Stimulated activated naive CD8-positive, alpha-beta T cell treated with anti-CD3 and anti-CD28 coated beads, Interleukin-15, amount 100 ng/mL, for 72 hours (primary cell): ENCODE results near the gene NPC1.

Experiments
- ATAC-seq: fragments of 150-1000 bp; cut with Tn5 transposase; 2 replicates; pipeline ENCODE4 v1.10.0; 2021; ENCODE audit warnings: mild to moderate bottlenecking, moderate library complexity
- DNase-seq, 2 donors: peaks; one replicate each; pipeline ENCODE4 v3.0.0; 2021 to 2022
- H3K27ac Mint-ChIP-seq, 2 donors: one replicate each; pipeline ENCODE4 v1.8.0; 2022; ENCODE audit warnings: mild to moderate bottlenecking in 2 of 2, mixed read lengths in 2 of 2, moderate library complexity in 2 of 2
- H3K27me3 Mint-ChIP-seq: one replicate; pipeline ENCODE4 v1.8.0; 2022; ENCODE audit warnings: mixed read lengths
- H3K4me1 Mint-ChIP-seq: one replicate; pipeline ENCODE4 v1.8.0; 2022; ENCODE audit warnings: mild to moderate bottlenecking, mixed read lengths
- H3K4me3 Mint-ChIP-seq, 2 donors: one replicate each; pipeline ENCODE4 v1.8.0; 2022; ENCODE audit warnings: mild to moderate bottlenecking in 2 of 2, mixed read lengths in 2 of 2, moderate library complexity in 1 of 2
- H3K9me3 Mint-ChIP-seq, 2 donors: one replicate each; pipeline ENCODE4 v1.8.0; 2022; ENCODE audit warnings: mixed read lengths in 2 of 2

Gene NPC1

DNA sequence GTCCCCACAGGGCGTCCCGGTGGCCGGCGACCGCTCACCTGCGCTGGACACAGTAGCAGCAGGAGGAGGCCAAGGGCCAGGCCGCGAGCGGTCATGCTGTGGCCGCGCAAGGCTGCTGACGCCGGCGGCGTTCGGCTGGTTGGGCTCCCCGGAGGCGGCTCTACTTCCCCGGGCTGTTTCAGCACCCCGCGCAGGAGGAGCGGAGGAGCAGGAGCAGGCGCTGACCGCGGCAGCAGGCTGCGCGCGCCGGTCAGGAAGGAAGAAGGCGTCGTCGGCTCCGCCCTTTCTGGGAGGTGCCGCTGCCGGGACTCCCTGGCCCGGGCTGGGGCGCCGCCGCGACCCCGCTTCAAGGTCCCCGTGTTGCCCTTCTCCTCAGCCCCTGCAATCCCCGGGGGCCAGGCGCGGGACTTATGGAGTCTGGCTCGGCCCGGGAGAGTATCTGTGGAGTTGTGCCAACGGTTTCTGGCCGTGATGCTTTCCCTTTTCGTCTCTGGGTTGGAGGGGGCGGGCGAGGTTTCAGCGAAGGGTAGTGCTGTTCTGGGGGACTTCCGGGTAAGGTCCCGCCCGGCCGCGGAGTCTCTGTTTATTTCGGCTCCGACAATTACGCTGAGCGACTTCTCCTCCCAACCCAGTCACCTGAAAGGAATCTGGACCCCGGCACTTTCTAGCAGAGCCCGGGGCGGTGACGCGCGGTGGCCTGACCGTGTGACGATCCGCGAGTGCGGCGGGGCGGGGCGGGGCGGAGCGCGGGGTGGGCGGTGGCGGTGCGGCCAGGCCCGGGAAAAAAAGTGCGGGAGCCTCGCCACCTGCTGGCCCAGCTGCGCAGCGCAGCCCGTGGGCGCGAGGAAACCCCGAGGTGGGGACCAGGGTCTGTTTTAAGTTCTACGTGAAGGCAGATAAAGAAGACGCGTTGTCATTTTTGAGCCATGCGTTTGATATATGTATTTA, at the start of gene NPC1:
Gene NPC1 (minus strand): TSS at position 258 of the 948 bp plus-strand sequence. CDS start 163 bp downstream, at position 95.
- Mint-ChIP-seq H3K27me3 (no peaks in the 10 kb centered on the region), H3K27ac (peak within 1 kb of the TSS; percentile 94 to 99), H3K4me3 (peak within 1 kb of the TSS; percentile 90 to 94), H3K4me1 (peaks cover 37% of the 10 kb centered on the region), H3K9me3 (no peaks in the 10 kb centered on the region)
- peak; percentile 92 for DNase-seq
- ATAC-seq, result peak; percentile 94

DNA sequence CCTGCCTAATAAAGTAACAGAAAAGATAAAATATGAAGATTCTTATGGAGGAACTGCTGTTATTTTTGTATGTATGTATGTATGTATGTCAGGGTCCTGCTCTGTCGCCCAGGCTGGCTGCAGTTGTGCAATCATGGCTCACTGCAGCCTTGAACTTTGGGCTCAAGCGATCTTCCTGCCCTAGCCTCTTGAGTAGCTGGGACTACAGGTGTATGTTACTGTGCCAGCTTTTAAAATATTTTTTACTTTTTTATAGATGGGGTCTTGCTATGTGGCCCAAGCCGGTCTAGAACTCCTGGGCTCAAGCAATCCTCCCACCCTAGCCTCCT, 49.7 kb upstream of the NPC1 start:
- Mint-ChIP-seq H3K27me3 (peaks cover 7% of the 10 kb centered on the region), H3K4me1 (peaks cover 19% of the 10 kb centered on the region), H3K27ac (no peak overlapping the region), H3K4me3 (no peak overlapping the region), H3K9me3 (no peaks in the 10 kb centered on the region)
- ATAC-seq, result no peak
- DNase-seq, result no peak

DNA sequence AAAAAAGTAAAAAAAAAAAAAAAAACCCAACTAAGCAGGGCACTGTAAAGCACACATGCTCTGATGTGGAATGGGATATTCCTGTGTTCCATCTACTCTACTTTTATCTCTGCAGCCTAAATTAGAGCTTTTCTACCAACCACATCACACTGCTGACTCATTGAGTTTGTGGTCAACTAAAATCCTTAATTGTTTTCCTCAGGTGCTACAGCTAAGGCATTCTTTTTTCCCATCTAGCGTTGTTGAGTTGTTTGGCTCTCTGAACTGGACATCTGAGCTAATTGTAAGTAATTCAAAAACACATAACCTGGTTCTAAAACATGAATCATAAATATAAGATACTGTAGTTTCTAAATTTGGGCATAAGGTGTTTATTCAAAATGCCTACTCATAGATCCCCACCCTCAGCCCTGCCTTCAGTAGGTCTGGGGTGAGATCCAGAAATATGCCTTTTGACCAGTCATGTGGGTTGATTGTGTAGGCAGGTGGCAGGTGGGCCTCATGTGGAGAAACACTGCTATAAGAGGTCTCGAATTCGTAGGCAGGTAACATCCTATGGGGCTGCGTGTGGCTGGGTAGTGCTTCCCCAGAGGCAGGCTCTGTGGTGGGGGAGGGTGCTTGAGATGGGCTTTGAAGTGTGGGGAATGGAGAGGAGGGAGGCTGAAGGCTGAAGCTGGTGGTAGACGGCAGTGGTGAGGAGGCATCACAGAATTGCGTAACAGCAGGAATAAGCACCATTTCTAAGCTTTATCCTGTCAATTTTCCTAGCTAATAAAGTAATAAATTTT, 49.2 kb upstream of the NPC1 start:
- H3K4me3 Mint-ChIP-seq, result no peak overlapping the region

DNA sequence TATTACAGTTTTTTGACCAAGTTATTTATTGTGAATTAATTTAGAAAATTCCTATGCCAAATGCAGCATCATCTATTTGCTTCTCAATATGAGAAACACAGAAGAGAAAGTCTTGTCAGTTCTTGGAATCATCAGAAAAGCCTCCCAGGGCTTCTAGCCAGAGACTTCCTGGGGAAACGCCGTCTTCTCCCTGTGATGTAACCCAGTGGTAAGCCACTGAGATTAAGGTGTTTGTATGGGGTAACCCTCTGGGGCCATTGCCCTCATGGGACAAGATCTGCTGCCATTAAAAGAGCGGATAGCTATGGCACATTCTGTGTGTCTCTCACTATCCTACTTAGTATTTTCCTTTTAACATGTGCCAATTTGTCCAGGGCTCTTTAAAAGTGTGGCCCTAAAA, 48.4 kb upstream of the NPC1 start:
- Mint-ChIP-seq H3K4me1 (peaks cover 19% of the 10 kb centered on the region), H3K4me3 (peak overlapping the region in 1 of 2 donors; percentile 31), H3K9me3 (no peaks in the 10 kb centered on the region), H3K27ac (no peak overlapping the region), H3K27me3 (peaks cover 7% of the 10 kb centered on the region)
- ATAC-seq (peak; percentile 48), DNase-seq (no peak)

More for the DNA sequence above, 49.2 kb upstream of the NPC1 start:
- Mint-ChIP-seq H3K4me1 (peaks cover 19% of the 10 kb centered on the region), H3K27me3 (peaks cover 7% of the 10 kb centered on the region), H3K27ac (peak overlapping the region in 1 of 2 donors; percentile 60), H3K9me3 (no peaks in the 10 kb centered on the region)
- peak; percentile 26 for ATAC-seq
- no peak for DNase-seq

DNA sequence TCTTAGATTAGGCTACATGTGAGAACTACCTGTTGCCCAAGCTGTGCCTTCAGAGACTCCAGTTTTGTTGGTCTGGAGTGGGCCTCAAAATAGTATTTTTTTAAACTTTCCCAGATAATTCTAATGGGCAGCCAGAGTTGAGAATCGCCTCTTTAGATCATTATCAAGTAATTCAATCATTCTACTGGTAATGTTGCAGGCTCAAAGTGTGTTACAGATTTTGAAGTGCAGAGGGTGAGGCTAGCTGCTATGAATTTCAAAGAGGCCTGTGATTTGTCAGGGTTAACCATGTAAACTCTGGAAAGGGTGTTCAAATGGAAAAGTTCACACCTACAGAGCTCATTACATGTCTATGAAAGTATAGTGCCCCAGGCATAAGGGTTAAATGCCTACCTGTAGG, 46.3 kb upstream of the NPC1 start:
- H3K4me3 Mint-ChIP-seq, result no peak overlapping the region

DNA sequence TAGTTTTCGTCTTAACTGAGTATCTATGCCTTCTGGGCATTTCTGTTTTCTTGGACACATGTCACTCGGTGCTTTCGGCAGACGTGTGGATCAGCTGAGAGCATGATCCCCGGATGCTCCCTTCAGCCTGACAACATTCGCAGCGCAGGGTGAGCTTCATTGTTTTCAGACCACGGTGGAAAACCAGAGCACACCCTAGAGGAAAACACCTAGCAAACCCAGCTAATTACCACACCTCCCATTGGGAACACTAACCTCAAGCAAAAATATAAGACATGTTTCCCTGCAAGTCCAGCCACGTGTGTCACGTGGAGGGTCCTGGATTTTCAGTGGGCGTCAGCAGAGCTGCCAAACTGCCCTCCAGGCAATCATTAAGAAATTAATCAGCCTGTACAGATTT, 45.4 kb upstream of the NPC1 start:
- H3K27ac Mint-ChIP-seq, result no peak overlapping the region
- H3K9me3 Mint-ChIP-seq, result no peaks in the 10 kb centered on the region
- H3K4me1 Mint-ChIP-seq, result peaks cover 20% of the 10 kb centered on the region
- ATAC-seq (no peak), DNase-seq (no peak)
- H3K4me3 Mint-ChIP-seq, result no peak overlapping the region
- no peaks in the 10 kb centered on the region for H3K27me3 Mint-ChIP-seq

More for the DNA sequence above, 46.3 kb upstream of the NPC1 start:
- no peak overlapping the region for H3K27ac Mint-ChIP-seq
- H3K4me1 Mint-ChIP-seq, result peaks cover 19% of the 10 kb centered on the region
- H3K27me3 Mint-ChIP-seq, result no peaks in the 10 kb centered on the region
- H3K9me3 Mint-ChIP-seq, result no peaks in the 10 kb centered on the region
- ATAC-seq, result no peak
- DNase-seq, result no peak

DNA sequence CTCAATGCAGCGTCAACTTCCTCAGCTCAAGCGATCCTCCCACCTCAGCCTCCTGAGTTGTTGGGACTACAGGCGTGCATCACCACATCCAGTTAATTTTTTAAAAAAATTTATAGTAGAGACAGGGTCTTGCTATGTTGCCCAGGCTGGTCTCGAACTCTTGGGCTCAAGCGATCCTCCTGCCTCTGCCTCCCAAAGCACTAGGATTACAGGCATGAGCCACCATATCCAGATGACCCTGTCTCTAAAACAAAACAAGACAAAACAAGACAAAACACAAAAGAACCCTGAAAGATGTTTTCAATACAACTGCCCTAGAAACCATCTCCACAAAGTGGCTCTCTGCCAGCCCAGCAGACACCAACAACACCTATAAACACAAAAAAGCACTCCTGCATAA, 45.0 kb upstream of the NPC1 start:
- DNase-seq, result no peak
- H3K4me3 Mint-ChIP-seq, result no peak overlapping the region
- H3K4me1 Mint-ChIP-seq, result peaks cover 25% of the 10 kb centered on the region
- H3K27ac Mint-ChIP-seq, result no peak overlapping the region
- no peaks in the 10 kb centered on the region for H3K27me3 Mint-ChIP-seq
- no peak for ATAC-seq
- no peaks in the 10 kb centered on the region for H3K9me3 Mint-ChIP-seq

DNA sequence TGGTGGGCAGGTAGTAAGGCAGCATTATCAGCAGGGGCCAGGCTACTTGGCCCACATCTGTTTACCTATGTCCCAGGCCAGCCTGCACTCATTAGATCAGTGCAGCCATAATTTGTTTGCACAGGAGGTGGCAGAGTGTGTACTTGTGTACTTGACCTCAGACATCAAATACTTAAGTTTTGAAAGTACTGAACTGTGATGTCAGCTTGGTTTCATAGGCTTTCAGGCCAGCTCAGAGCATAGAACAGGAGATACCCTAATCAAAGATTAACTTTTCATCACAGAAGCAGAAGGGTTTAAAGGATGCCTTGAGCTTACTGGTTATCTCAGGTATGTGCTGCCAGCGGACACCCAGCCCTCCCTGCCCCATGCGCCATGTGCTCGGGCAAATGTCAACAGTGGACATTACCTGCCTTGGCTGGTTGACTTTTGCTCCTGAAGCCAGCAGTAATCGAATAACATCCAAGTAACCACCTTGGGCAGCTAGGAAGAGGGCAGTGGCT, 43.2 kb upstream of the NPC1 start:
- DNase-seq, result no peak
- Mint-ChIP-seq H3K27ac (no peak overlapping the region), H3K9me3 (no peaks in the 10 kb centered on the region), H3K27me3 (no peaks in the 10 kb centered on the region), H3K4me3 (no peak overlapping the region), H3K4me1 (peaks cover 16% of the 10 kb centered on the region)
- ATAC-seq, result peak; percentile 64

DNA sequence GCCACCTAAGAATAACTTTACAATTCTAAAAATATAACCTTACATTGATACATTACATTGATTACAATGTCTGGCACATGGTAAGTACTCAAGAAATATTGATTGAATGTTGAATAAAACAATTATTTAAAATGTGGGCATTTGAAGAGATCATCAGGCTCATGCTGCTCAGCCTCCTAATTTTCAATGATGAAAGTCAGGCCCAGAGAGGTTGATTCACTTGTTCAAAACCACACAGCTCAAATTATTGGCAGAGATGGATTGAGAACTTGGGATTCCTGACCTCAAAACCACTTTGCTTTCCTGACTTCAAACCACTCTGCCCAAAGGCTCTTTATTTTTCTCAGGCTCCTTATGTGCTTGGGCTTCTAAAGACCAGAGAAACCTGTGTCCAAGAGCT, 41.7 kb upstream of the NPC1 start:
- Mint-ChIP-seq H3K4me1 (peaks cover 12% of the 10 kb centered on the region), H3K27ac (no peak overlapping the region), H3K4me3 (no peak overlapping the region), H3K27me3 (no peaks in the 10 kb centered on the region), H3K9me3 (no peaks in the 10 kb centered on the region)
- DNase-seq, result no peak
- ATAC-seq, result no peak

DNA sequence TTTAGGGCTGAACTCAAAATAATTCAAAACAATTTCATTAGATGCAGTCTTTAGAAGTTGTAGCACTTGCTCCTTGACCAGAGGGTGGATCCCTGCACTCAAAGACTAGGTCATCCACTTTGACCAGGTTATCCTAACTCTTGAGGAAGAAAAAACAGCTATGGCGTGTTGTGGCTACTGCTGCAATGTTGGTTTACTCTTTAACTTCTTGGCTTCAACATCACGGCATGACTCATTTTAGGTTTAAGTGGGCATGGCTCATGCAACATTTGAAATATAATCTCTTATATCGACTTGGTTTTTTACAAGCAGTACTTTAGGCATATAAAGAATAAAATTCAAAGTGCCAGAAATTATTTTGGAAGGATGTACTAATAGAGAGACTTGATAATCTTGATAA, 41.0 kb upstream of the NPC1 start:
- no peak for DNase-seq

DNA sequence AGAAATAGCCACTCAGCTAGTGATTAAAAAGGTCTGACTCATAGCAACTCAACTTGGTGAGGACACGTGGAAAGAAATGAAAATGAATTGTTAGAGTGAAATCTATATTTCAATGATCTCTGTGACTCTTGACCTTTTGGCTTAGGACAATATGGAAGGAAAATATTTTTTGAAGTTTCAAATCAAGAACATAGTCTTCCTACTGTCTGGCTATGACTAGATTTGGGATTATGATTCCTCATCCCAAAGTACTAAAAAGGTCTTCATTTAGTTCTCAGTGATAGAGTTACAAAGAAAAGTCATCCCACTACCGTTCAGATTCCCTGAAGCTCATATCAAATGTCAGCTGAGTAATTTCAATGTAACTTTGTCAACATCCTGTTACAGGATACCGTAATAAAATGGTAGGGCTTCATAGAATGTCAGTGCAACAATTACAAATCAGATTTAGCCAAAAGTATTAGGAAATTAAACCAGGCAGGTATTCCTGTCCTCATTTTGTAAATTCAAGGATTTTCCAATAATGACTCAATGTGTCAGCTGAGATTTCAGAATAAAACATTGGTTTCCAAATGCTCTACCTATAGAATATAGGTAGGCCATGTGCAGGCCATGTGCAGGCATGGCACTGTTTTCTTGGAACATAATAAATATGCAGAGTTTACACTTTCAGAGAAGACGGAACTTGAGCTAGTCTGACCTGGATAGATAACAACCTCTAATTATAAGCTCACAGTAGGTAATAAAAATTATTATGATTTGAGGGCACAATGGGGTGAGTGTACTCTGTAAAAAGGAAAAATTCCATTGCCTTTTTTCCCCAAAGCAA, 40.4 kb upstream of the NPC1 start:
- Mint-ChIP-seq H3K27ac (no peak overlapping the region), H3K9me3 (no peaks in the 10 kb centered on the region), H3K4me1 (peaks cover 12% of the 10 kb centered on the region), H3K4me3 (no peak overlapping the region), H3K27me3 (peaks cover 6% of the 10 kb centered on the region)
- ATAC-seq (no peak), DNase-seq (no peak)

More for the DNA sequence above, 41.0 kb upstream of the NPC1 start:
- Mint-ChIP-seq H3K4me1 (peaks cover 12% of the 10 kb centered on the region), H3K9me3 (no peaks in the 10 kb centered on the region), H3K27ac (no peak overlapping the region), H3K27me3 (no peaks in the 10 kb centered on the region), H3K4me3 (no peak overlapping the region)
- ATAC-seq, result no peak

DNA sequence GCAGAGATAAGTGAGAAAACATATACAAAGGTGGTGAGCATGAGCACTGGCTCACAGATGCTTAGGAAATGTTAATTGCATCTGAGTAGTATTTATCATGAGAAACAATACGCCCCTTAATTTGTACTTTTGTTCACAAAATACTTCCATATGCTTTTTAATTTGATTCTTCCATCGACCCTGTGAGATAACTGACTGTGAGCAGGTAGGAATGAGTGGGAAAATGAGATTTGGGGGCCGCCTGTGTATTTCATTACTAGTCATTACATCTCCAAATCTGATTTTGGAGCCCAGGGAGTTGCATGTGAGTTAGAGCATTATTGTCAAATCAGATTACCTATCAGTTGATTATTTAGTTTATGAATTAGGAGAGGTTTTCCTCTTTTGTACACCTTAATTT, 36.7 kb upstream of the NPC1 start:
- ATAC-seq (no peak), DNase-seq (no peak)
- H3K27me3 Mint-ChIP-seq, result peaks cover 43% of the 10 kb centered on the region
- H3K4me1 Mint-ChIP-seq, result peaks cover 26% of the 10 kb centered on the region
- H3K9me3 Mint-ChIP-seq, result no peaks in the 10 kb centered on the region
- no peak overlapping the region for H3K4me3 Mint-ChIP-seq
- no peak overlapping the region for H3K27ac Mint-ChIP-seq

DNA sequence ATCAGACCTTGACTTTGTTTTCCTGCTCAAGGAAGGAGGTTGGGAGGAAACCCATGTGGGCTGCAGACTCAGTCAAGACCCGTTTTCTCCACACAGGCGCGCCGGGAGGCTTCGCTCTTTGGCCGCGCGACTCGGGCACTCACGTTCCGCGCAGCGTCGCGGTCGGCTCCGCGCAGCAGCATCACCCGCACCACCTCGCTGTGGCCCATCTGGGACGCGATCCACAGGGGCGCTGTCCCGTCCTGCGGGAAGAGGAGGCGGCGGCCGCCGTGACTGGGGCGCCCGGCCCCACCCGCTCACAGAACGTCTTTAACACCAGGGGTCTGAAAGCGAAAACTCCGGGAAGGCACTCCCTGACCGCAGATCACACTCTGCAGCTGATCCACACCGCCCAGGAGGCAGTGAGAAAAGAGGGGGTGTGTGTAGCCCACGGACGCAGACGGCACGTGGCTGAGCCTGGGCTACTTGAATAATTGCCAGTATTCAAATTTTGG, 33.1 kb upstream of the NPC1 start:
- peaks cover 53% of the 10 kb centered on the region for H3K27me3 Mint-ChIP-seq
- H3K27ac Mint-ChIP-seq, result no peak overlapping the region
- no peaks in the 10 kb centered on the region for H3K9me3 Mint-ChIP-seq
- H3K4me1 Mint-ChIP-seq, result peaks cover 14% of the 10 kb centered on the region
- ATAC-seq, result peak; percentile 58
- H3K4me3 Mint-ChIP-seq, result peak overlapping the region; percentile 70 to 71
- peak in 1 of 2 donors; percentile 17 for DNase-seq

DNA sequence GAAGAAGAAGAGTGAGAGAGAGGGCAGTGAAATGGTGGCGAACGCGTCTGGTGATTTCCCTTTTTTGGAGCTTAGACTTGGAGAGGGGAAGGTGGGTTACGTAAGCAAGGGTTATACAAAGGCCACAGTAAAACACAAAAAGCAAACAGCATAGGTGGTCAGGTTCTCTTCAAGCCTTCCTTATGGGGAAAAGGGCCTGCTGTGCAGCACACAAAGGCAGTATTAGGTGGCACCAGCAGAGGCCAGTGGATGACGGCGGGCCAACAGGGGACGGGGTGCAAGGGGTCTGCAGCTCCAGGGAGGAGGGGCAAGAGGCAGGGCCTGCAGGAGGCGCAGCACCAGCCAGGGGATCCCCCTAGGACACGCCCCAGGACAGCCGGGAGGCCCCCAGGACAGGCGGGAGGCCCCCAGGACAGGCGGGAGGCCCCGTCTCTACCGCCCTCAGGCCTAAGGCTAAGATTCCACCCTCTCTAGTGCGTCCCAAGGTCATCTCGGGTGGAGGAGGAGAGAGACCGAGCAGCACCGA, 32.6 kb upstream of the NPC1 start:
- Mint-ChIP-seq H3K4me1 (peaks cover 14% of the 10 kb centered on the region), H3K27ac (no peak overlapping the region), H3K27me3 (peaks cover 53% of the 10 kb centered on the region), H3K4me3 (peak overlapping the region; percentile 70 to 71), H3K9me3 (no peaks in the 10 kb centered on the region)
- no peak for DNase-seq
- peak; percentile 71 for ATAC-seq
